Calu3 (cell line): ENCODE data around the gene SLC7A1. TPM values are rescaled to one million over a fixed set of nuclear protein-coding genes. Genes with fewer than 3 reads are reported as not detected.

Source experiments
- BruUV-seq: library from RNA; stranded (reverse); fragments of 400-500 nt; replicated peaks from 2 replicates; lab custom pipeline; 2021; lab: Mats Ljungman, UMichigan
- CTCF ChIA-PET: fragments of 300-600 bp; sonication (Branson Sonifier 250); formaldehyde crosslinking; loops from one replicate; lab custom pipeline; 2022; ENCODE audit warnings: antibody characterized with exemption; lab: Charles Lee
- DNase-seq: peaks from one replicate; pipeline ENCODE4 v3.0.0; 2022
- H3K27ac Mint-ChIP-seq: one replicate; pipeline ENCODE4 v1.8.0; 2022; ENCODE audit warnings: mixed read lengths; ENCODE audit not compliant: unreplicated experiment
- H3K27me3 Mint-ChIP-seq: one replicate; pipeline ENCODE4 v1.8.0; 2022; ENCODE audit warnings: mixed read lengths; ENCODE audit not compliant: unreplicated experiment
- H3K36me3 Mint-ChIP-seq: one replicate; pipeline ENCODE4 v1.8.0; 2022; ENCODE audit warnings: mild to moderate bottlenecking, moderate library complexity, mixed read lengths; ENCODE audit not compliant: insufficient read depth, unreplicated experiment
- H3K4me1 Mint-ChIP-seq: one replicate; pipeline ENCODE4 v1.8.0; 2022; ENCODE audit warnings: mild to moderate bottlenecking, low read depth, mixed read lengths; ENCODE audit not compliant: unreplicated experiment
- H3K4me3 Mint-ChIP-seq: one replicate; pipeline ENCODE4 v1.8.0; 2022; ENCODE audit warnings: mild to moderate bottlenecking, low read depth, moderate library complexity, mixed read lengths; ENCODE audit not compliant: unreplicated experiment
- H3K9me3 Mint-ChIP-seq: one replicate; pipeline ENCODE4 v1.8.0; 2022; ENCODE audit warnings: low read depth, mixed read lengths; ENCODE audit not compliant: unreplicated experiment
- CTCF ChIP-seq: fragments of 200-600 bp; IDR thresholded peaks from one replicate; pipeline ENCODE4 v1.8.0; 2022; ENCODE audit warnings: antibody characterized with exemption; ENCODE audit not compliant: unreplicated experiment
- intact Hi-C: fragments of 100-400 bp; cut with micrococcal nuclease; formaldehyde crosslinking; loops from one replicate; pipeline ENCODE4 v1.10.0; 2022; ENCODE audit not compliant: unreplicated experiment
- total RNA-seq: library from RNA; stranded (reverse); gene quantifications from 2 replicates; pipeline ENCODE4 v1.2.3, GENCODE V29; 2022

Gene SLC7A1
- total RNA-seq, 1 experiment from 2014 or later: 86.6 TPM

- Mint-ChIP-seq H3K27ac (no peak overlapping the region), H3K9me3 (no peaks in the 10 kb centered on the region), H3K36me3 (peaks cover 7% of the 10 kb centered on the region), H3K4me3 (no peak overlapping the region), H3K4me1 (peaks cover 43% of the 10 kb centered on the region), H3K27me3 (no peaks in the 10 kb centered on the region)
- DNase-seq: no peak
- intact Hi-C loops: no loop called here
- CTCF ChIA-PET: no interaction called here
- no peak for TF ChIP-seq CTCF
- no TSS peak for BruUV-seq
These were observed 16.4 kb downstream of the SLC7A1 start for GRCh38 chr13:29579094-29579493.

- peaks cover 45% of the 10 kb centered on the region for H3K4me1 Mint-ChIP-seq
These were observed 17.0 kb downstream of the SLC7A1 start for GRCh38 chr13:29578300-29579085.

GRCh38 chr13:29577136-29578051, 18.1 kb downstream of the SLC7A1 start:
- intact Hi-C loops: no loop called here
- no peaks in the 10 kb centered on the region for H3K27me3 Mint-ChIP-seq
- peaks cover 45% of the 10 kb centered on the region for H3K4me1 Mint-ChIP-seq
- H3K4me3 Mint-ChIP-seq: no peak overlapping the region
- no peak for DNase-seq
- peaks cover 7% of the 10 kb centered on the region for H3K36me3 Mint-ChIP-seq
- no peak overlapping the region for H3K27ac Mint-ChIP-seq
- H3K9me3 Mint-ChIP-seq: no peaks in the 10 kb centered on the region
- CTCF ChIA-PET: no interaction called here
- no peak for TF ChIP-seq CTCF
- BruUV-seq: no TSS peak

More at GRCh38 chr13:29578300-29579085, 17.0 kb downstream of the SLC7A1 start:
- no peaks in the 10 kb centered on the region for H3K27me3 Mint-ChIP-seq
- no TSS peak for BruUV-seq
- no peak for TF ChIP-seq CTCF
- no peak for DNase-seq
- no peak overlapping the region for H3K27ac Mint-ChIP-seq
- CTCF ChIA-PET: no interaction called here
- intact Hi-C loops: no loop called here
- H3K4me3 Mint-ChIP-seq: no peak overlapping the region
- no peaks in the 10 kb centered on the region for H3K9me3 Mint-ChIP-seq
- peaks cover 7% of the 10 kb centered on the region for H3K36me3 Mint-ChIP-seq

GRCh38 chr13:29576581-29576980, 18.9 kb downstream of the SLC7A1 start:
- intact Hi-C loops: no loop called here
- H3K4me1 Mint-ChIP-seq: peaks cover 46% of the 10 kb centered on the region
- CTCF ChIA-PET: interaction anchor here (0.6 kb wide), 1 partner anchor 128 kb away, joined by 4 read pairs; no protein-coding TSS in a partner anchor
- no TSS peak for BruUV-seq
- no peak overlapping the region for H3K27ac Mint-ChIP-seq
- H3K4me3 Mint-ChIP-seq: no peak overlapping the region
- no peak for TF ChIP-seq CTCF
- peaks cover 12% of the 10 kb centered on the region for H3K36me3 Mint-ChIP-seq
- H3K9me3 Mint-ChIP-seq: no peaks in the 10 kb centered on the region
- H3K27me3 Mint-ChIP-seq: no peaks in the 10 kb centered on the region
- no peak for DNase-seq
